Stimulated activated CD4-positive, alpha-beta T cell treated with anti-CD3 and anti-CD28 coated beads, TNF-alpha, amount 100 ng/mL, for 4 hours (primary cell): ENCODE results near the gene GOLGA7B.
A peak's percentile ranks its signal among the peaks of the same experiment; 100 is the strongest.

ENCODE experiments used
- DNase-seq, 3 experiments: peaks; one replicate each; pipeline ENCODE4 v3.0.0-alpha.2; 2020; ENCODE audit warnings: low read depth in 3 of 3

GOLGA7B gene

DNA sequence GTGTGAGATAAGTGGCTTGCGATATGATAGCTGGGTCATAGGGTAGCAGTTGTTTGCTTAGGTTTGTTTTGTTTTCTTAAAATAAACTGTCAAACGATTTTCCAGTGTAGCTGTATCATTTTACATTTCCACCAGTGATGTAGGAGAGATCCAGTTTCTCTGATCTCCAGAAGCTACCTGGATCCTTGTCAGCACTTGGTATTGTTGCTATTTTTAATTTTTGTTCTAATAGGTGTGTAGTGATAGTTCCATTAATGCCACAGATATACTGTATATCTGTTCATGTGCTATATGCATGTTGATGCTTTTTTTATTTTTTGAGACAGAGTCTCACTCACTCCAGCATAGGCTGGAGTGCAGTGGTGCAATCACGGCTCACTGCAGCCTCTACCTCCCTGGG lies 44.4 kb downstream of the GOLGA7B start:
- DNase-seq: no peak

DNA sequence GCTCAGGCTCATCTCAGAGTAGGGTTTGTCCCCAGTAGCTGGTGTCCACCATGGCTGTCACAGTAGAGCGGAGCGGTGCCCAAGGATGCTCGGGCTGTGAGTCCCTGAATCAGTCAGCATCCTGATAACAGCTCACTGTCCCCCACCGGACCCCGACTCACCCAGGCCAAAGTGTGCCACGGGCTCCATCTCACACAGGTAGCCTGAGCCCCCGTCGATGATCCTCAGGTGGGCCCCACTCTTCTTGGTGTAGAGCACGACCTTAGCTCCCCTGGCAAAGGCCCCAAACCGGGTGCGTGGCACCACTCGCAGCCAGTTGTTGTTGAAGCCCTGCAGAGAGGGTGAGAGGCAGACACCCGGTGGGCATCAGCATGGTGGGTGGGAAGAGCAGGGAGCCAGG lies 45.4 kb downstream of the GOLGA7B start:
- no peak for DNase-seq

DNA sequence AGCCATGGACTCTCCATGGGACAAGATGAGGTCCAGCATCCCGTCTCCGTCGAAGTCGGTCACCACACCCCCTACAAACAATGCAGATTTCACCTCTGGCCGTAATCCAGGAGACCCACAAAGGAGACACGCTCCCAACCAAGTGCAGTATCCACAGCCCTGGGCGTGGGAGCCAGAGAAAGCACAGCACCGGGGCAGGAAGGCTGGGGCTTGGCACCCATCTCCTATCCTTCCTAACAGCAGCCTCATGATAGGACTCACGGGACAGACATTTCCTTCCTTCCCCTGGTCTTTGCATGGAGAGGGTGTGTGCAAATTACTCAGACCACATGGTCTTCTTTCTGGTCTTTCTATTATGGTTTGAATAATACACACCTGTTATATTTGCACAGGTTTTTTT lies 46.3 kb downstream of the GOLGA7B start:
- DNase-seq: no peak

DNA sequence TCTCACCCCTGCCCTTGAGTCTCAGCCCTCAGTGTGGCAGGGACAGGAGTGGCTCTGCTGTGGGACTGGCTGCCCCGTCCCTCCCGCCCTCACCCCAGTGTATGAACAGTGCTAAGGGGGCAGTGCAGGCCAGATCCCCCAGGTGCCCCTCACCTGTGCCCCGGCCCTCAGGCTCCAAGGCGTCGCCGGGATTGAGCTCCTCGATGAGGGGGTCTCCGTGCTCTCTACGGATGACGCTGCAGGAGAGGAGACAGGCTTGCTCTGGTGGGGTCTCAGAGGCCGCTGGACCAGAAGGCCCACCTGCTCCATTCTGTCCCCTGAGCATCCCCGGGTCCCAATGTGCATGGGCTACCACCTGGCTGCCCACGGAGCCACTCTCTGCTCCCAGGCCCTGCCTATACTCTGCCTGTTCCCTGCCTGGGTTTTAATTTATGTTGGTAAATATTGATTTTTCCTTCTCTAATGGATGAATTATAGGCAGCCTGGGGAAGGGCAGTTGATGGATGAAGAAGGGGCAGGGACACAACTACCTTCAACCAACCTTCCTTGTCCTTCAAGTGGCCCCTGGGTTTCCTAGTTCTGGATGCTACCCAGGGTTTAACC lies 47.2 kb downstream of the GOLGA7B start:
- no peak for DNase-seq

DNA sequence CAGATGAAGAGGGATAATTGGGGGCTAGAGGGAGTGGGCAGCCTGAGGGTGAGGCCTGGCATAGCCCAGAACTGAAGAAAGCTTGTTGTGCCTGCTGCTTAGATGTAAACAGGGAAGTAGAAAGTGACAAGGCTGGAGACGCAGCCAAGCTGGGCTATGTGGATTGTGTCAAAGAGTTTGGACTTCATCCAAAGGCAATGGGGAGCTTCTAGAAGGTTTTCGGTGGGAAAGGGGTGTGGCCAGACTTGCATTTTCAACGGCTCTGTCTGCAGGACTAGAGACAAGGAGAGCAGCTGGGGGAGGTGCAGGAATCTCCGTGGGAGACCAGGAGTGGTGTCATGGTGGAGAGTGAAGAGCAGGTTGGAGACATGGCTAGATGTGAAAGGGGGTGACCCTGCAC lies 48.8 kb downstream of the GOLGA7B start:
- DNase-seq: no peak

DNA sequence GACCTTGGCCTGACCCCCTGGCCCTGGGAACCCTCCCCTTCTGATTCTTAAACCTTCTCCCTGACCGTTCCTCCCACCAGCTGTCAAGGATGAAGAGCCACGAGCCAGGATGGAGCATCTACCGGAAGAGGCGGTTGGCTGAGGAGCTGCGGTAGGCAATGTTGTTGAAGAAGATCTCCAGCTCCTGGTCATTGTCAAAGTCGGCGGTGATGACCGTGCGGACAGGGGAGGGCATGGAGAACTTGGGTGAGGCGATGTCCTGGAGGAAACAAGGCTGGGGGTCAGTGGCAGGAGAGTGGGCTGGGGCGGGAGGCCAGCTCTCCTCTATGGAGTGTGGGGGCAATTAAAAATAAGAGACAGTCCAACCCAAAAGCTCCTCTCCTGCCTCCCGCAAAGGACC lies 51.7 kb downstream of the GOLGA7B start:
- DNase-seq: no peak

DNA sequence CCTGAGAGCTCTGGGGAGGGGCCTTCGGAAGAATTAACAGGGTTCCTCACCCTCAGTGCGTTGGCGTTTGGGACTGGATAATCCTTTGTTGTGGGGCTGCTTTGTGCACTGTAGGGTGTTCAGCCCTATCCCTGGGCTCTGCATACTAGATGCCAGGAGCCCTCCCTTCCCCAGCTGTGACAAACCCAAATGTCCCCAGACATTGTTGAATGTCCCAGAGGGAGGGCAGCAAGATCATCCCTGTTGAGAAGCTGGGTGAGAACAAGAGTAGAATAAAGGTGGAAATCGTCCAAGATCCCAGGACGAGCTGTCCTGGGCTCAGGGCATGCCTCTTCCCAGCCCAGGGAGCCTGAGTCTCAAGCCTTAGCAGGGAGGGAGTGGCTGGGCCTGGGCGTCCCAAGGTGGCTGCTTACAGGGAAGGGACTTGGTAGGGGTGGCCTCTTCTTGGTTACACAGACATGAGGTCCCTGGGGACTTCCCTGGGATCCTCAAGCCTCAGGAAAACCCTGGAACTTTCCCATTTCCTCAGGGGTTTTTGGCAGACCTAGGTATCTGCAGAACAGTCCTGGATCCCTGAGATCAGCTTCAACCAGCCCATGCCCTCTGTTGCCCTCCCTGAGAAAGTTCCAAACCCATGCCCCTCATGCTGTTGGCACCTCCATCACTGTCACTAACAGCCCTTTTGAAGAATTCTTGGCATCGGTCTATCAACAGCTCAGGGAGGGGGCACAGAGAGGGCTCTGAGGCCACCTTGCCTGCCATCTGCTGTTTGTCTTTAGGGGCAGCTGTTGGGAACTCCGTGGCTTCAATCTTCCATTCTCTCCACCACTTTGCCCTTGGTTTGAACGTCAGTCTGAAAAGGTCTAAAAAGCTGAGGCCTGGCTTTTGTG lies 53.7 kb downstream of the GOLGA7B start:
- no peak for DNase-seq

DNA sequence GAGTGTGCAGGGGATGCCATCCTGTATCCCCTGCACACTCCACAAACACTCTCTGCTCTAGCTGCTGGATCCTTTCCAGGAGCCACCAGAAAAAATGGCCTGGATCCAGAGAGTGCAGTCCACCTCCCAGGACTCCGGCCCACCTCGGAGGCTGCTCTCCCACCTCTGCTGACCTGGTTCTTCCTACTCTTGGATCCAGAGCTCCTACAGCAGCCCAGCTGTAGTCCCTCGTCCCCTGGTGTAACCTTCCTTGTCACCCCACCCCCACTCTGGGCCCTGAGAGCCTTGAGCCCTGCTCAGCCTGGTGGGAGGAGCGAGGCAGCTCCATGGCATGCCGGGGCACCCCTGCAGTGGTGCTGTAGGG lies 54.4 kb downstream of the GOLGA7B start:
- no peak for DNase-seq

DNA sequence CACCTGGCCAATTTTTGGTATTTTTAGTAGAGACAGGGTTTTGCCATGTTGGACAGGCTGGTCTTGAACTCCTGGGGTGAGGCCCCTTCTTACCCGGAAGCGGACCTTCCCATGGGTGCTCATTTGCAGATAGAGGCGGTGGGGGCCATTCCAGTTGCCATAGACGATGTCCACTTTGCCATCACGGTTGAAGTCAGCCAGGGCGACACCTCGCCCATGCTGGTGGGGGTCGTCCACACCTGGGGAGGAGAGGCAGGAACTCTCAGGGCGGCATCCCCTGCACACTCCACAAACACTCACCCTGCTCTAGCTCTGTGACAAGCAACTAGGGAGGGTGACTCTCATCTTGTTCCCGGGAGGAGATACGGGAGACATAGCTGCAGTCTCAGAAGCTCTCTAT lies 54.9 kb downstream of the GOLGA7B start:
- DNase-seq: no peak

DNA sequence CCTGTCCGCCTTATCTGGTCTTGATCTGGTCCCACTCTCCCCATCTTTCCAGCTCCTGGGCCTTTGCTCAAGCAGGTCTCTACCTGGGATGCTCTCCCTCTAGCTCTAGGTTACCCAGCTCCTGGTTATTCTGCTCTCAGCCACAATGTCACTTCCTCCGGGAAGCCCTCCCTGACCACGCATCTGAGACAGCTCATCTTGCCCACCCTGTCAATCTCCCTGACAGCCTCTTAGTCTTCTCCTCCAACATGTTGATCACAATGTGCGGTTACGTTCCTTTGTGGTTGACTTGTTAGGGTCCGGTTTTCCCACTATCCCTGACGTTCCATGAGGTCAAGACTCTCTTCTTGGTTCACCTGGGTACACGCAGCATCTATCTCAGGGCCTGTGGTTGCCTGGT lies 55.6 kb downstream of the GOLGA7B start:
- no peak for DNase-seq

DNA sequence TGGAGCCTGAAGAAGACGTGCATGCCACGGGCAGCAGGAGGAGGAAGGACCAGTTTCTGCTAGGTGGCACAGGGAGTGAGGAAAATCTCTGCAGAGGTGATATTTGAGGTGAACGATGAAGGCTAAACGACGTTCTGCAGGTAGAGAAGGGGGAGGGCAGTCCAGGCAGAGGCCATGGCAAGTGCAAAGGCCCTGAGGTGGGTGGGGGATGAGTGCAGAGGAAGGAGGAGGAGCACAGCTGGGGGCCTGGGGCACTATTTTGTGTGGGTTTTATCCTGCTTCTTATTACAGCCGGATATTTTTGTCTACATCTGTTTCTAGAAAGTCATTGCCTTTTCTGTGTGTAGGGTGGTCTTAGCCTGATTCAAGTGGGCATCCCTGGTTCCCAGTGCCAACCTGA lies 57.6 kb downstream of the GOLGA7B start:
- no peak for DNase-seq

DNA sequence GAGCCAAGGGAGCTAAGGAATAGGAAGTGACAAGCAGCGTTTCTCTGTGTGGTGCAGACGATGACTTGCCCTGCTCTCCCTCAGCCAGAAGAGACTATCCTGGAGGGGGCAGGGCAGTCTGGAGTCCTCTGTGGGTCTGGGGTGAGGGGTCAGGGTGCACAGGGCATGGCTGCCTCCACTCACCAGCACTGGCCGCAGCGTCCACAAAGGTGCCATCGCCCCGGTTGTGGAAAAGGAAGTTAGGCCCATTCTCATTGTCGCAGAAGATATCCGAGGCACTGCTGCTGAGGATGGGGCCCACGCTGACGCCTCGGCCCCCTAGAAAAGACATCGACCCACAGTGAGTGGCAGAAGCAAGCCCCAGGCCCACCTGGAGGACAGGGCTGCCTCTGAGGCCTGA lies 58.2 kb downstream of the GOLGA7B start:
- DNase-seq: no peak

DNA sequence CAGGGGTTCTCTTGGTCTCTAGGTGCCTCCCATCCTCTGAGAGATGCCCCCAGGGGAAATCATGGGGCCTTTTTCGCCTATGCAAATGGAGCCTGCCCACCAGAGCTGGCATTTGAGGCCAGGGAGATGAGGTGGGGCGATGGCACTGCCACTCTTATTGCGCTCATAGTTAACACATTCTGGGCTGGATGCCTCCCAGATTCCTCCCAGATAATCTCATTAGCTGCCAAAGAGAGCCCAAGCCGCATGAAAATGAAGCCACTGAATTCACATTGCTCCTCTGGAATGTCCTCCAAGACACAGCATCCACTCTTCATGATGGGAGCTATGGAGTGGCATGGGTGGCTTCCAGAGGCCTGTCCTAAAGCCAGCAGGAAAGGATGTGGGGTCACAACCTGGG lies 61.0 kb downstream of the GOLGA7B start:
- no peak for DNase-seq

DNA sequence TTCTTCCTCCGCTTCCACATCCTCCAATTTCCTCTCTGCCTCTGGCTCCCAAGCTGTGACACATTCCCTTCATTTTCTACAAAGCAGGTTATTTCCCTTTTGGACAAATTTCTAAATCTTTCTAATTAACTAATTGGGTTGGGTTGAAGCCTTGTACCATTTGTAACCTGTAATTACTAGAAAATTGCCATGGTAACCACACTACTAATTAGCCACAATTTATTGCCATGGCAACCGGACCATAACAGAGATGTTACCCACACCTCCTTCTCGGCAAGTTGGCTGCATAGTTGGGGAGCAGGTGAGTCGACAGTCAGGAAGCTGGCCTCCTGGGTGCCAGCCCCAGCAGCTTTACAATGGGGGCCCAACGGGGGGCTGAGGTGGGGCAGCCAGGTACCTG lies 61.6 kb downstream of the GOLGA7B start:
- DNase-seq: no peak

DNA sequence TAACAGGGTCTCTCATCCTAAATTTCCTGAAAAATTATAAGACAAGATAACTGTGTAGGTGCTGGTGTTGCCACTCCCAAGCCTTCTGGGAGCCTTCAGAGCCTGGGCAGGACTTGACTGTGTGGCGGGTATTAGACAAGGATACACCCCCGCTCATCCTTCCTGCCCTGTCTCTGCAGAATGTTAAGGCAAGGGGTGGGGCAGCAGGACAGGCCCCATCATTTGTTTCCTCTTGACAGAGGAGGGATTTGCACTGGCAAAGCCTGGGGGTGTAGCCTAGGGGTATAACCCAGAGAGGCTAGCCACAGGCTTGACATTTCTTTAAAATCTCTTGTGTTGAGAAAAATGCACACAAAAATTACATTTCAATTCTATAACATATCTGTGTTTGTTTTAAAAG lies 63.5 kb downstream of the GOLGA7B start:
- no peak for DNase-seq

DNA sequence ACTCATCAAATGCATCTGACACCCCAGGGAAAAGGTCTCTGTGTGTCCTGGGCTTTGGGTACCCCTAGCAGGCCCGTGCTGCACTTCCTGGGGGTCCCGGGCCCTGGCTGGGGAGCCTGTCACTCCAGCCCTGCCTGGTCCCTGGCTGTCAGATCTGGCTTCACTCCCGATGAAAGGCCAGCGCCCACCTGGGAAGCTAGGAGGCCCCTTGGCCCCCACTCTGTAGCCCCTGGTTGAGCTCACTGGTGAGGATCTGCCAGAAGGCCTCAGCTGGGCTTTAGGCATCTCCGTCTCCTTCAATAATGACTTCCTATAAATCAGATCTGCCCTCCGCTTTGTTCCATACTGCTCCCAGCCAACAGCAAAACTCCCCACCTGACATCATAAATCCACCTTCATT lies 64.0 kb downstream of the GOLGA7B start:
- DNase-seq: no peak

DNA sequence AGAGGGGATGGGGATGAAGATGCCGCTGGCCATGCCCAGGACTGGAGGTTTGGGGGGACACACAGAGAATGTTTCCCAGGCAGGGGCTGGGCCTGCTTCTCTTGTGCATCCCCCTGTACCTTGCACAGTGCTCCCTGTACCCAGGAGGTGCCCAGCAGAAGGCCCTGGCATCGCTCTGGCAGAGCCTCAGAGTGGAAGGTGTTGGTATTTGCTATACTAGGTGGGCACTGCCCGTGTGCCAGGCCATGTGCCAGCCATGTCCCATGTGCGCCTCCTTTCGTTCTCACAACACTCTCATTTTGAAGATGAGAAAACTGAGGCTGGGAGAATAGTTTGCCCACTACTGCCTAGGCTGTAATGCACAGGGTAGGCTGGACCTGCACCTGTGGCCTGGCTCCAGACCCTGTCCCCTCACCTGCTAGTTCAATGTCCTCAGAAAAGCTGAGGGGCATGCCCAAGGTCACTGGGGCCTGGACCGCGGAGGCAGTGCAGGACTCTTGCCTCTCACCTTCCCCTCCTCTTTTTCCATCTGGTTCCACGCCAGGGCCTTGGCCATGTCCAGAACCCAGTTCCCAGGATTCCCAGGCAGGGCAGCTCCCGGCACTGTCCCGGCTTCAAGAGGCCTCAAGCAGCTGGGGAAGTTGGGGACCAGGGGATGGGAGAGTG lies 64.7 kb downstream of the GOLGA7B start:
- no peak for DNase-seq

DNA sequence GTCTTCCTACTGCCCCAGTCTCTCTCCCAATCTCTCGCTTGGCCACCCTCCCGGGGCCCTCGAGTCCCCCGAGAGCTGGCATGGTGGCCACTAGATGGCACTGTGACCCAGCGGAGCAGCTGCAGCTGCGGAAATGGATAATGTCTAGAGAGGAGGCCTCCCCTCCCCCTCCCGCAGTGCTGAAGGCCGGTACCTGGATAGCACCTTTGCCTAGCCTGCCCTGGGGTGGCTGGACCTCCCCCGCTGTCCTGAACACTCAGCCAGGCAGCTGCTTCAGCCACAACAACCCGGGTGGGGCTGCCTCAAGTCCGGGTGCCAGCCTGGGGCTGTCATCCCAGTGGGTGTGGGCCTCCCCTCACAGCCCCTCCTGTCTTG lies 65.2 kb downstream of the GOLGA7B start:
- peak; percentile 50 to 63 (median 51) for DNase-seq

DNA sequence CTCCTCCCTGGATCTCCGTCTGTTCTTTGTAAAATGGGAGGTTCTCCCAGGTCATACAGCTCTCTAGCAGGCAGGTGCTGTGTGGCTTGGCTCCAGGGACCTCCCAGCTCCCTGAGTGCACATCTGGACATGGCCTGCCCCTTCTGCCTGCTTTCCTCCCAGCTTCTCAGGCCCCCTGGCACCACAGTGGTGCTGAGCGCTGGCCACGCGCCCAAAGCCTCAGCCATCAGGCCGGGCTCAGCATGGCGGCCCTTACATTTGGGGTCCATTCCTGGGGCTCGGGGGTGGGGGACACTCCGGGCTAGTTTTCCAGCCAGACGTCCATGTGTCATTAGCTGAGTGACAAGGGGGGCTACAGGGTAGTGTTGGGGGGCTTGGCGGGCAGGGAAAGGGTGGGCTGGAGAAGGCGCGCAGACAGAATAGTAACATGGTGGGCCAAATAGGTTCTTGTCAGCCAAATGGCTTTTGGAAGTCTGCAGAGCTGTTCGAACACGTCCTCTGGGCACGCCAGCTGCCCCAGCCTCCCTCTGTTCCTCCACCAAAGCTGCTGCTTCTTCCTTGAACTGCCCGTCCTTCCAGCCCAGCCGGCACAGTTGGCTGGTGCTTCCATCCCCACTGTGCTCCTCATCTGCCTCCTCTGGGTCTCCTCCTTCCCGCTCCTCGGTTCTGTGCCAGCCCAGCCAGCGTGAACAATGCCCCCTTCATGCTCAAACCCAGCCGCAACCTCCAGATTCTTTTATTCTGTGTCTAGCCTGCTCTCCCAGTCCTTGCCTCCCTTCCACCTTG lies 65.9 kb downstream of the GOLGA7B start:
- no peak for DNase-seq

DNA sequence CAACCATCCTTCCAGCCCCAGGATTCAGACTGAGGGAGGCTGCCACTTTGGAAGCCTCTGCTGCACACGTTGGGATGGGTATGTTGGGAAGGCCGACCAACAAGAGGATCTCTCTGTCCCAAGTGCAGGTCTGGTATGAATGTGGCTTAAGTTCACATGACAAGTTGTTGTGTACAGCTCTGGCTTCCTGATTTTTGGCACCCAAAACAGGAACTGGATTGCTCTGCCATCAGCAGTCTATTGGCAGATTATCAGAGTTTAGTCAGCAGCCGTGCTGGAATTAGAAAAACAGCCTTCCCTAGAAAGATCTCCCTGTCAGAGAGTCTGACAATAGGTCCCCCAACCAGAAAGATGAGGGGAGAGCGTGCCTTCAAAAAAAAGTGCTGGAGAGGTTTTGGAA lies 66.9 kb downstream of the GOLGA7B start:
- DNase-seq: no peak

DNA sequence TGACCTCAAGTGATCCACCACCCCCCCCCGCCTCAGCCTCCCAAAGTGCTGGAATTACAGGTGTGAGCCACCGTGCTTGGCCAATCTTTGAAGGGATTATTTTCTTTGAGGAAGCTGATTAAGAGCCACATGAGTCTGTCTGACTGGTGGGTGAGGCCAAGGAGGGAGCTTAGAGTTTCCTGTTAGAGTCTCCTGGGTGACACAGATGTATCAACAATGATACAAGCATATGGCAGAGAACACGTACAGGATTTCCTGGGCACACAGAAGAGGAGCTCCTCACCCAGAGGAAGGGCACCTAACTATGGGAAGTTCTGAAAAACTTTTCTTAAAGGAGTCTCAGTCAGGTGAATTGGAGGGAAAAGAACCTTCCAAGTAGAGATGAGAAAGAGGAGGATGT lies 69.4 kb downstream of the GOLGA7B start:
- no peak for DNase-seq

DNA sequence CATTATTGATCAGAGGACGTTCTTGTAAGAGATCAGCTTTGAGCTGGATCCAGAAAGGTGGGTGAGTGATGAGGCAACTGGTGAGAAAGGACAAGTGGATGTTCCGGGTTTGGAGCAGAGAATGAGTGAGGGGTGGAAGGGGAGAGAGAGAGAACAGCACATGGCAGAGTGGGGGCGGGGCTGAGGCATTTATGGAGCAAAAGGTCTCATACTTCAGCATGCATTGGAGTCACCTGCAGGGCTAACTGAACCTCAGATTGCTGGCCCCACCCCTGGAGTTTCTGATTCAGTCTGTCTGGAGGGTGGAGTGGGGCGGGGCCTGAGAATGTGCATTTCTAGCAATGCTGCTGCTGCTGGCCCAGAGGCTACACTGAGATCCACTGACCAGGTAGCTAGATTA lies 71.2 kb downstream of the GOLGA7B start:
- no peak for DNase-seq
